PFSK-1 (cell line): ENCODE data around the gene IL13.

Experiments
- FOXP2 ChIP-seq: optimal IDR thresholded peaks from 2 replicates; pipeline ENCODE3; 2011; ENCODE audit warnings: borderline replicate concordance, control low read depth, inconsistent platforms; ENCODE audit not compliant: insufficient read depth; ENCODE audit errors: extremely low read length, extremely low read depth
- POLR2AphosphoS5 ChIP-seq: IDR thresholded peaks from 2 replicates; pipeline ENCODE4 v1.6.1; 2012; ENCODE audit warnings: low read depth, mild to moderate bottlenecking, control low read depth, low read length, moderate library complexity
- REST ChIP-seq, 2 experiments: IDR thresholded peaks; 2 replicates each; pipeline versions ENCODE4 v1.6.1 to v1.8.0; 2011 to 2012; ENCODE audit warnings: low read depth in 2 of 2, low read length in 2 of 2, control low read depth in 1 of 2, inconsistent platforms in 1 of 2, mild to moderate bottlenecking in 1 of 2, moderate library complexity in 1 of 2; ENCODE audit not compliant: insufficient read depth in 1 of 2
- SIN3A ChIP-seq: IDR thresholded peaks from 2 replicates; pipeline ENCODE4 v1.6.1; 2012; ENCODE audit warnings: mild to moderate bottlenecking, low read length, moderate library complexity, borderline replicate concordance; ENCODE audit not compliant: insufficient read depth
- TAF1 ChIP-seq: IDR thresholded peaks from 2 replicates; pipeline ENCODE4 v1.6.1; 2012; ENCODE audit warnings: low read length, control low read depth, borderline replicate concordance; ENCODE audit not compliant: insufficient read depth

The IL13 gene

GRCh38 chr5:132690156-132690555, 32.2 kb downstream of the IL13 start:
- TF ChIP-seq FOXP2 (no peak), SIN3A (no peak), REST (IDR thresholded peaks at IDR 0.05; ENCODE audit: insufficient read depth in 1 of 2, low read depth in 2 of 2, low read length in 2 of 2) (no peak), TAF1 (no peak), POLR2AphosphoS5 (no peak)

GRCh38 chr5:132692632-132692967, 34.6 kb downstream of the IL13 start:
- TF ChIP-seq FOXP2 = no peak
- TF ChIP-seq SIN3A = no peak
- TF ChIP-seq REST (IDR thresholded peaks at IDR 0.05; ENCODE audit: insufficient read depth in 1 of 2, low read depth in 2 of 2, low read length in 2 of 2) = no peak
- TF ChIP-seq POLR2AphosphoS5 = no peak
- no peak for TF ChIP-seq TAF1

GRCh38 chr5:132695956-132696355, 38.0 kb downstream of the IL13 start:
- TF ChIP-seq REST (IDR thresholded peaks at IDR 0.05; ENCODE audit: insufficient read depth in 1 of 2, low read depth in 2 of 2, low read length in 2 of 2) (no peak), TAF1 (no peak), SIN3A (no peak), POLR2AphosphoS5 (no peak), FOXP2 (no peak)

GRCh38 chr5:132704875-132705274, 46.9 kb downstream of the IL13 start:
- TF ChIP-seq TAF1 = no peak
- TF ChIP-seq REST (IDR thresholded peaks at IDR 0.05; ENCODE audit: insufficient read depth in 1 of 2, low read depth in 2 of 2, low read length in 2 of 2) = no peak
- TF ChIP-seq FOXP2 = no peak
- no peak for TF ChIP-seq SIN3A
- no peak for TF ChIP-seq POLR2AphosphoS5

GRCh38 chr5:132708645-132709044, 50.7 kb downstream of the IL13 start:
- TF ChIP-seq TAF1 = no peak
- TF ChIP-seq POLR2AphosphoS5 = no peak
- TF ChIP-seq SIN3A = no peak
- no peak for TF ChIP-seq REST (IDR thresholded peaks at IDR 0.05; ENCODE audit: insufficient read depth in 1 of 2, low read depth in 2 of 2, low read length in 2 of 2)
- TF ChIP-seq FOXP2 = no peak
